Measurements from ENCODE around the gene XPO6.

Gene XPO6

GRCh38 chr16:28202147-28202746 lies 9.5 kb downstream of the XPO6 start:
- Histone ChIP-seq H3K27me3 (ENCODE audit: control insufficient read depth in 5 of 5, insufficient read depth in 4 of 5, low read length in 5 of 5) (no peaks in the 10 kb centered on the region), H3K9ac (ENCODE audit: low read length in 5 of 5) (no peak overlapping the region), H3K4me1 (ENCODE audit: control insufficient read depth in 5 of 5, insufficient read depth in 5 of 5, low read length in 5 of 5) (peaks cover 0 to 19% (median 13%) of the 10 kb centered on the region in 5 donors), H3K9me3 (ENCODE audit: control insufficient read depth in 5 of 5, low read length in 5 of 5) (no peaks in the 10 kb centered on the region), H3K36me3 (ENCODE audit: control insufficient read depth in 5 of 5, insufficient read depth in 5 of 5, low read length in 5 of 5) (peaks cover 10 to 48% (median 42%) of the 10 kb centered on the region in 5 donors), H3K27ac (ENCODE audit: low read depth, low read length) (no peak overlapping the region), H3K4me3 (ENCODE audit: low read depth in 1 of 5, low read length in 5 of 5) (no peak overlapping the region)

DNA sequence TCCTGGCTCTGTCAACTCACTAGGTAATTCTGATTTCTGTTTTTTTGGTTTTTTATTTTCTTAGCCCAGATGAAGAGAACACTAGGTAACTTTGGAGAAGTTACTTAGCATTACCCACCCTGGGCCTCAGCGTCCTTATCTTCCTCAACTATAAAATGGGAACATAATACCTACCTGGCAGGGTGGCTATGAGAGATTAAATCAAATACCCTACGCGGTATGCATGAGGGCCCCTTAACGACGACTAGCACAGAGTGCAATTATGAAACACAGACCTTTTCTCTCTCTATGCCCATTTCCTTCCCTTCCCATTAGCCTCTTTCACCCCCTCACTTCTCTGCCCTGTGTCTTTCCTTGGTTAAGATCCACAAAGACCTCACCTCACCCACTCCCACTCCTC lies 11.1 kb downstream of the XPO6 start:
- H3K4me3 ChIP-seq (ENCODE audit: low read depth in 1 of 5, low read length in 5 of 5): no peak overlapping the region
- no peaks in the 10 kb centered on the region for H3K27me3 ChIP-seq (ENCODE audit: control insufficient read depth in 5 of 5, insufficient read depth in 4 of 5, low read length in 5 of 5)
- no peaks in the 10 kb centered on the region for H3K9me3 ChIP-seq (ENCODE audit: control insufficient read depth in 5 of 5, low read length in 5 of 5)
- no peak overlapping the region for H3K27ac ChIP-seq (ENCODE audit: low read depth, low read length)
- H3K36me3 ChIP-seq (ENCODE audit: control insufficient read depth in 5 of 5, insufficient read depth in 5 of 5, low read length in 5 of 5): peaks cover 10 to 38% (median 38%) of the 10 kb centered on the region in 5 donors
- peaks cover 0 to 19% (median 13%) of the 10 kb centered on the region in 5 donors for H3K4me1 ChIP-seq (ENCODE audit: control insufficient read depth in 5 of 5, insufficient read depth in 5 of 5, low read length in 5 of 5)
- no peak overlapping the region for H3K9ac ChIP-seq (ENCODE audit: low read length in 5 of 5)

DNA sequence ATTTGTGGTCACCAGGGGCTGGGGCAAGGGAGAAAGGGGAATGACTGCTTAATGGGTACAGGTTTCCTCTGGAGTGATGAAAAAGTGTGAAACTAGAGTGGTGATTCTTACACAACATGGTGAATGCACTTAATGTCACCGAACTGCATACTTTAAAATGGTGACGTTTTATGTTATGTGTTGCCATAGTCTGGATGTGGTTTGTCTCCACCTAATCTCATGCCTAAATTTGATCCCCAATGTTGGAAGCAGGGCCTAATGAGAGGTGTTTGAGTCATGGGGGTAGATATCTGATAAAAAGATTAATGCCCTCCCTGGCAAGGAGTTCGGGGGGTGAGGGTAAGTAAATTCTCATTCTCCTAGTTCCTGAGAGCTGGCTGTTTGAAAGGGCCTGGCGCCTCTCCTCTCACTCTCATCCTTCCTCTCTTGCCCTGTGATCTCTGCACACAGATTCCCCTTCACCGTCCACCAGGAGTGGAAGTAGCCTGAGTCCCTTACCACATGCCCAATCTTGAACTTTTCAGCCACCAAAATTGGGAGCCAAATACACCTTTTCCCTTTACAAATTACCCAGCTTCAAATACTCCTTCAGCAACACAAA lies 15.3 kb downstream of the XPO6 start:
- H3K36me3 ChIP-seq (ENCODE audit: control insufficient read depth in 5 of 5, insufficient read depth in 5 of 5, low read length in 5 of 5): peaks cover 0 to 21% (median 14%) of the 10 kb centered on the region in 5 donors
- peaks cover 2 to 23% (median 11%) of the 10 kb centered on the region in 5 donors for H3K4me1 ChIP-seq (ENCODE audit: control insufficient read depth in 5 of 5, insufficient read depth in 5 of 5, low read length in 5 of 5)
- H3K4me3 ChIP-seq (ENCODE audit: low read depth in 1 of 5, low read length in 5 of 5): no peak overlapping the region
- H3K9me3 ChIP-seq (ENCODE audit: control insufficient read depth in 5 of 5, low read length in 5 of 5): no peaks in the 10 kb centered on the region
- H3K27me3 ChIP-seq (ENCODE audit: control insufficient read depth in 5 of 5, insufficient read depth in 4 of 5, low read length in 5 of 5): no peaks in the 10 kb centered on the region
- H3K27ac ChIP-seq (ENCODE audit: low read depth, low read length): no peak overlapping the region
- no peak overlapping the region for H3K9ac ChIP-seq (ENCODE audit: low read length in 5 of 5)

- H3K9ac ChIP-seq (ENCODE audit: low read length in 5 of 5): no peak overlapping the region
- H3K36me3 ChIP-seq (ENCODE audit: control insufficient read depth in 5 of 5, insufficient read depth in 5 of 5, low read length in 5 of 5): peaks cover 0 to 16% (median 10%) of the 10 kb centered on the region in 5 donors
- H3K27me3 ChIP-seq (ENCODE audit: control insufficient read depth in 5 of 5, insufficient read depth in 4 of 5, low read length in 5 of 5): no peaks in the 10 kb centered on the region
- no peaks in the 10 kb centered on the region for H3K9me3 ChIP-seq (ENCODE audit: control insufficient read depth in 5 of 5, low read length in 5 of 5)
- no peak overlapping the region for H3K27ac ChIP-seq (ENCODE audit: low read depth, low read length)
- H3K4me1 ChIP-seq (ENCODE audit: control insufficient read depth in 5 of 5, insufficient read depth in 5 of 5, low read length in 5 of 5): peaks cover 2 to 23% (median 11%) of the 10 kb centered on the region in 5 donors
- no peak overlapping the region for H3K4me3 ChIP-seq (ENCODE audit: low read depth in 1 of 5, low read length in 5 of 5)
Measured at GRCh38 chr16:28195859-28196258, 15.9 kb downstream of the XPO6 start.

- H3K9me3 ChIP-seq (ENCODE audit: control insufficient read depth in 5 of 5, low read length in 5 of 5): no peaks in the 10 kb centered on the region
- H3K4me1 ChIP-seq (ENCODE audit: control insufficient read depth in 5 of 5, insufficient read depth in 5 of 5, low read length in 5 of 5): peaks cover 2 to 32% (median 20%) of the 10 kb centered on the region in 5 donors
- peak overlapping the region; percentile 23 for H3K27ac ChIP-seq (ENCODE audit: low read depth, low read length)
- no peak overlapping the region for H3K4me3 ChIP-seq (ENCODE audit: low read depth in 1 of 5, low read length in 5 of 5)
- H3K27me3 ChIP-seq (ENCODE audit: control insufficient read depth in 5 of 5, insufficient read depth in 4 of 5, low read length in 5 of 5): no peaks in the 10 kb centered on the region
- H3K36me3 ChIP-seq (ENCODE audit: control insufficient read depth in 5 of 5, insufficient read depth in 5 of 5, low read length in 5 of 5): peaks cover 0 to 14% (median 9%) of the 10 kb centered on the region in 5 donors
- H3K9ac ChIP-seq (ENCODE audit: low read length in 5 of 5): no peak overlapping the region
Measured at GRCh38 chr16:28193530-28194423, 18.0 kb downstream of the XPO6 start.

- Histone ChIP-seq H3K4me1 (ENCODE audit: control insufficient read depth in 5 of 5, insufficient read depth in 5 of 5, low read length in 5 of 5) (peaks cover 2 to 37% (median 20%) of the 10 kb centered on the region in 5 donors), H3K9me3 (ENCODE audit: control insufficient read depth in 5 of 5, low read length in 5 of 5) (no peaks in the 10 kb centered on the region), H3K27ac (ENCODE audit: low read depth, low read length) (no peak overlapping the region), H3K9ac (ENCODE audit: low read length in 5 of 5) (no peak overlapping the region), H3K36me3 (ENCODE audit: control insufficient read depth in 5 of 5, insufficient read depth in 5 of 5, low read length in 5 of 5) (peaks cover 0 to 16% (median 9%) of the 10 kb centered on the region in 5 donors), H3K27me3 (ENCODE audit: control insufficient read depth in 5 of 5, insufficient read depth in 4 of 5, low read length in 5 of 5) (no peaks in the 10 kb centered on the region), H3K4me3 (ENCODE audit: low read depth in 1 of 5, low read length in 5 of 5) (peak overlapping the region in 1 of 5 donors; percentile 1)
Measured at GRCh38 chr16:28192806-28193529, 18.8 kb downstream of the XPO6 start.

- no peaks in the 10 kb centered on the region for H3K27me3 ChIP-seq (ENCODE audit: control insufficient read depth in 5 of 5, insufficient read depth in 4 of 5, low read length in 5 of 5)
- no peak overlapping the region for H3K9ac ChIP-seq (ENCODE audit: low read length in 5 of 5)
- H3K4me1 ChIP-seq (ENCODE audit: control insufficient read depth in 5 of 5, insufficient read depth in 5 of 5, low read length in 5 of 5): peaks cover 2 to 48% (median 26%) of the 10 kb centered on the region in 5 donors
- H3K36me3 ChIP-seq (ENCODE audit: control insufficient read depth in 5 of 5, insufficient read depth in 5 of 5, low read length in 5 of 5): peaks cover 0 to 16% (median 9%) of the 10 kb centered on the region in 5 donors
- no peak overlapping the region for H3K27ac ChIP-seq (ENCODE audit: low read depth, low read length)
- H3K4me3 ChIP-seq (ENCODE audit: low read depth in 1 of 5, low read length in 5 of 5): no peak overlapping the region
- H3K9me3 ChIP-seq (ENCODE audit: control insufficient read depth in 5 of 5, low read length in 5 of 5): no peaks in the 10 kb centered on the region
Measured at GRCh38 chr16:28191364-28191960, 20.3 kb downstream of the XPO6 start.

DNA sequence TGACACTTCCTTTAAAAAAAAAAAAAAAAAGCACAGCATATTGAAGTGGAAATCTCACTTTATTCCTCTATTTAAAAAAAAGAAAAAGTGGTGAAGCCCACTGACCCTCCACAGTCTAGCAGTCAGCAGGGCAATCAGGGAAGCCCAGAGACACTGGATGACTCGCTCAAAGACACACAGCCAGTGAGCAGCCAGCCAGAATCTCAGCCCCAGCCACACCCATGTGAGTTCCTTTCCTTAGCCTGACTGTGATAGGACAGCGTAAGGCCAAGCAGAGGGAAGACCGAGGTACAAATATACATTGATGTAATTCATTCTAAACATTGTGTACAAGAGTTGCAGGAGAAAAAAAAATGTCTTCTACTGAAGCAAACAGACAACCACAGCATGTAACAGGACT lies 22.5 kb downstream of the XPO6 start:
- Histone ChIP-seq H3K27me3 (ENCODE audit: control insufficient read depth in 5 of 5, insufficient read depth in 4 of 5, low read length in 5 of 5) (no peaks in the 10 kb centered on the region), H3K4me3 (ENCODE audit: low read depth in 1 of 5, low read length in 5 of 5) (no peak overlapping the region), H3K27ac (ENCODE audit: low read depth, low read length) (no peak overlapping the region), H3K36me3 (ENCODE audit: control insufficient read depth in 5 of 5, insufficient read depth in 5 of 5, low read length in 5 of 5) (peaks cover 0 to 9% (median 9%) of the 10 kb centered on the region in 5 donors), H3K9ac (ENCODE audit: low read length in 5 of 5) (no peak overlapping the region), H3K4me1 (ENCODE audit: control insufficient read depth in 5 of 5, insufficient read depth in 5 of 5, low read length in 5 of 5) (peaks cover 2 to 43% (median 21%) of the 10 kb centered on the region in 5 donors), H3K9me3 (ENCODE audit: control insufficient read depth in 5 of 5, low read length in 5 of 5) (peaks cover 0 to 3% (median 0%) of the 10 kb centered on the region in 5 donors)

DNA sequence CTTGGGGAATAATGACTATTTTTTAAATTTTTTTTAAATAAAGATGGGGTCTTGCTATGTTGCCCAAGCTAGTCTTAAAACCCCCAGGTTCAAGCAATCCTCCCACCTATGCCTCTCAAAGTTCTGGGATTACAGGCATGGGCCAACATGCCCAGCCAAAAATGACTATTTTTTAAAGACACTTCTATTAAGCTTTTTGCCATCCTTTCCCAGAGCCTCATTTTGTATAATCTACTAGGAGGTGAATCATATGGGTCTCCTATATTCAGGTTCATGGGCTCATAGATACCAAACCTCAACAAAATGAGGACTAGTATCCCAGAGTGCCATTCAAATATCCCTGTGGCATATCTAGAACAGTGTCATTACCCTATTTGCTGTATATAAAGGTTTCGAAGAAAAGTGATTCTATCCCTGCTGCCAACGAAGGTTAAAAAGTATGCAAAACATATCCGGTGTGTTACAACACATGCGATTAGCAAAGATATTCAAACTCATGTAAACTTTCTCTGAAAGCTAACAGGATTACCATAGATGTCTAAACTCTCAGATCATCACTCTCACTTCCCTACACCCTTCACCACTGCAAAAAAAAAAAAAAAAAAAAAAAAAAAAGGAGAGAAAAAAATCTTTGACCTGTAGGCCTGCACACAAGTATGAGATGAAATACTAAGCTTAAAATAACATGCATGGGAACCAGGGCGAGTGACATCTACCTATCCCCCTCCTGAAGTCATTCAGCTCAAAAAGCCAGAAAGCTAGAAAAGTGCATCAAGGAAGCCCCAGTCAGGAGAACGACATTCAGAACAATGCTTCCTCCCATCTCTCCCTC lies 23.5 kb downstream of the XPO6 start:
- Histone ChIP-seq H3K27me3 (ENCODE audit: control insufficient read depth in 5 of 5, insufficient read depth in 4 of 5, low read length in 5 of 5) (no peaks in the 10 kb centered on the region), H3K4me3 (ENCODE audit: low read depth in 1 of 5, low read length in 5 of 5) (no peak overlapping the region), H3K4me1 (ENCODE audit: control insufficient read depth in 5 of 5, insufficient read depth in 5 of 5, low read length in 5 of 5) (peaks cover 0 to 33% (median 12%) of the 10 kb centered on the region in 5 donors), H3K9me3 (ENCODE audit: control insufficient read depth in 5 of 5, low read length in 5 of 5) (peaks cover 0 to 3% (median 0%) of the 10 kb centered on the region in 5 donors), H3K27ac (ENCODE audit: low read depth, low read length) (no peak overlapping the region), H3K36me3 (ENCODE audit: control insufficient read depth in 5 of 5, insufficient read depth in 5 of 5, low read length in 5 of 5) (peaks cover 0 to 9% (median 9%) of the 10 kb centered on the region in 5 donors), H3K9ac (ENCODE audit: low read length in 5 of 5) (no peak overlapping the region)

All from subcutaneous abdominal adipose tissue (tissue), 5 donors.